Small intestine (tissue), 7 donors: ENCODE results near the gene TTLL3. TPM values are rescaled to one million over a fixed set of nuclear protein-coding genes. Genes with fewer than 3 reads are reported as not detected.
A peak's percentile ranks its signal among the peaks of the same experiment; 100 is the strongest.
"Not testable (repeated sequence)": the region's sequence is repeated elsewhere in the genome, so short reads cannot be mapped to it uniquely, and the experiment has no call there.

Experiments used
- DNase-seq, 2 donors: peaks; one replicate each; pipeline versions ENCODE4 v3.0.0 to v3.0.0-alpha.2; 2013
- FAIRE-seq: peaks from 2 replicates; lab custom pipeline; 2012; peaks lifted over from hg19 to GRCh38; lab: Jason Lieb, UNC
- H3K27ac ChIP-seq, 3 donors: one replicate each; pipeline ENCODE4 v1.5.1; 2013; ENCODE audit warnings: low read length in 2 of 3, mild to moderate bottlenecking in 2 of 3, control low read depth in 1 of 3, inconsistent platforms in 1 of 3, low read depth in 1 of 3, moderate library complexity in 1 of 3
- H3K27me3 ChIP-seq, 3 donors: one replicate each; pipeline ENCODE4 v1.6.1; 2013; ENCODE audit warnings: low read length in 3 of 3, inconsistent platforms in 1 of 3; ENCODE audit not compliant: control insufficient read depth in 3 of 3, insufficient read depth in 3 of 3
- H3K36me3 ChIP-seq, 3 donors: one replicate each; pipeline ENCODE4 v1.6.1; 2013; ENCODE audit warnings: low read length in 3 of 3, inconsistent platforms in 1 of 3, low read depth in 1 of 3, mild to moderate bottlenecking in 1 of 3, moderate library complexity in 1 of 3; ENCODE audit not compliant: control insufficient read depth in 3 of 3, insufficient read depth in 2 of 3
- H3K4me1 ChIP-seq, 3 donors: one replicate each; pipeline ENCODE4 v1.6.1; 2013; ENCODE audit warnings: low read length in 2 of 3, inconsistent platforms in 1 of 3, low read depth in 1 of 3, mild to moderate bottlenecking in 1 of 3, moderate library complexity in 1 of 3; ENCODE audit not compliant: control insufficient read depth in 3 of 3, insufficient read depth in 2 of 3
- H3K4me3 ChIP-seq, 3 donors: one replicate each; pipeline ENCODE4 v1.5.1; 2013; ENCODE audit warnings: low read length in 3 of 3, control low read depth in 1 of 3, inconsistent platforms in 1 of 3, low read depth in 1 of 3, mild to moderate bottlenecking in 1 of 3, moderate library complexity in 1 of 3
- H3K9me3 ChIP-seq, 2 donors: one replicate each; pipeline ENCODE4 v1.6.1; 2013; ENCODE audit warnings: low read depth in 1 of 2, low read length in 1 of 2; ENCODE audit not compliant: control insufficient read depth in 2 of 2, insufficient read depth in 1 of 2
- WGBS, 3 donors: extraction: QIAGEN DNeasy Blood & Tissue Kit; methylation state at CpG; one replicate each; pipeline ENCODE4 v1.1.7; 2013; 5-methylcytosine and 5-hydroxymethylcytosine counted together
- polyA plus RNA-seq, 4 donors: library from polyadenylated mRNA; stranded (reverse) in 3 of 4; unstranded in 1 of 4; fragments of 200-250 nt in 3 of 4; fragments of 120-200 nt in 1 of 4; gene quantifications; one replicate each; pipeline versions ENCODE4 v1.2.1 to v1.2.3, GENCODE V29; 2013
- donor health status: healthy with polysubstance abuse.
- donor health status: control.
- donor health status: control.
- donor health status: Bipolar disorder and iron deficiency.
- donor health status: healthy.

Gene TTLL3
- polyA plus RNA-seq, 4 donors = 20.8 to 51.9 (median 22.6) TPM

DNA sequence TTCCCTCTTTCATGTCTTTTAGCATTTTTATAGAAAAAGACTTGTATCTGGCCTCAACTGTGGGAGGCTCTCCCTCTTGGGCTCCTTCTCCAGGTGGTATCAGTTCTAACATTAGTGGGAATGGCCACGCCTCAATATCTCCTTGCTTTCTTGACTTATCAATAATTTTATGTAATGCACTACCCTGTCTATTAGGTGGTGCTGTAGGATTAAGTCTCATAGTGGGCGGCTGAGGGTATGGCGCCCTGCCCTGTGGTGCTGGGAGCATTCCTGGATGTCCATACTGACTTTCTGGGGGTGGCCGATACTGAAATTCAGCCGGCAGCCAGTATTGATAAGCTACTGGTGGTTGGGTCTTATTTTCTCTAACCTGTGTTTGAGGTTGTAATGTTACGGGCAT is 42.5 kb downstream of the TTLL3 start:
- peak in 1 of 2 donors; percentile 11 for DNase-seq
- Histone ChIP-seq H3K36me3 (no peaks in the 10 kb centered on the region), H3K27me3 (no peaks in the 10 kb centered on the region), H3K4me1 (no peaks in the 10 kb centered on the region), H3K27ac (no peak overlapping the region), H3K9me3 (no peaks in the 10 kb centered on the region), H3K4me3 (no peak overlapping the region)
- FAIRE-seq = no peak
- 74 to 87% (median 83%) methylated on average over 6 of the region's 6 CpGs for WGBS, 3 donors

DNA sequence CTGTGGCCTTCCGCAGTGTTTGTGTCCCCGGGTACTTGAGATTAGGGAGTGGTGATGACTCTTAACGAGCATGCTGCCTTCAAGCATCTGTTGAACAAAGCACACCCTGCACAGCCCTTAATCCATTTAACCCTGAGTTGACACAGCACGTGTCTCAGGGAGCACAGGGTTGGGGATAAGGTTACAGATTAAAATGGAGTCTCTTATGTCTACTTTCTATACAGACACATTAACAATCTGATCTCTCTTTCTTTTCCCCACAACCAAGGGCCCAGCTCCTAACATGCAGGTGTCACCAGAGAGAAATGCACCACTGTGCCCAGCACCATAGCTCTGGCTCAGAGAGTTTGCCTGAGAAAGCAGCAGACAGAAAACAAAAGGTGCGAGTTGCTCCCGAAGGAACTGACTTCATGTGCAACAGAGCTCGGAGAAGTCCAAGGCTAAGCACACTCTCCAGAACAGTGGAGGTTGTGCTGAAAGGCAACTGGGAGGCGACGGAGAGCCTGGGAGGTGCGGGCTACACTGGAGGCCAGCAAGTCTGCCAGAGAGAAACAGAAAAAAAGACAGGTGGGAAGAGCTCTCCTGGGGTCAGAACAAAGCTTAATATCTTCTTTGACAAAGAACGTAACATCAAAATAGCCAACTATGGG is 44.4 kb downstream of the TTLL3 start:
- not testable (repeated sequence) for H3K9me3 ChIP-seq, FAIRE-seq, H3K36me3 ChIP-seq, H3K4me1 ChIP-seq, H3K4me3 ChIP-seq, H3K27me3 ChIP-seq, DNase-seq, H3K27ac ChIP-seq
- WGBS, 3 donors = 67 to 80% (median 76%) methylated on average over 11 of the region's 11 CpGs

- no peaks in the 10 kb centered on the region for H3K27me3 ChIP-seq
- no peak for DNase-seq
- H3K36me3 ChIP-seq = no peaks in the 10 kb centered on the region
- FAIRE-seq = no peak
- H3K27ac ChIP-seq = no peak overlapping the region
- WGBS, 3 donors = 94 to 95% (median 95%) methylated on average over 3 of the region's 3 CpGs
- no peaks in the 10 kb centered on the region for H3K9me3 ChIP-seq
- no peaks in the 10 kb centered on the region for H3K4me1 ChIP-seq
- H3K4me3 ChIP-seq = no peak overlapping the region
These were observed 45.5 kb downstream of the TTLL3 start for GRCh38 chr3:9855594-9855993.

GRCh38 chr3:9859530-9860025 is 49.5 kb downstream of the TTLL3 start:
- H3K4me1 ChIP-seq = peaks cover 0 to 23% (median 0%) of the 10 kb centered on the region in 3 donors
- WGBS, 3 donors = 87 to 92% (median 90%) methylated on average over 12 of the region's 12 CpGs
- FAIRE-seq = no peak
- H3K9me3 ChIP-seq = no peaks in the 10 kb centered on the region
- H3K36me3 ChIP-seq = no peaks in the 10 kb centered on the region
- no peak for DNase-seq
- H3K27me3 ChIP-seq = no peaks in the 10 kb centered on the region
- H3K27ac ChIP-seq = no peak overlapping the region
- H3K4me3 ChIP-seq = no peak overlapping the region

DNA sequence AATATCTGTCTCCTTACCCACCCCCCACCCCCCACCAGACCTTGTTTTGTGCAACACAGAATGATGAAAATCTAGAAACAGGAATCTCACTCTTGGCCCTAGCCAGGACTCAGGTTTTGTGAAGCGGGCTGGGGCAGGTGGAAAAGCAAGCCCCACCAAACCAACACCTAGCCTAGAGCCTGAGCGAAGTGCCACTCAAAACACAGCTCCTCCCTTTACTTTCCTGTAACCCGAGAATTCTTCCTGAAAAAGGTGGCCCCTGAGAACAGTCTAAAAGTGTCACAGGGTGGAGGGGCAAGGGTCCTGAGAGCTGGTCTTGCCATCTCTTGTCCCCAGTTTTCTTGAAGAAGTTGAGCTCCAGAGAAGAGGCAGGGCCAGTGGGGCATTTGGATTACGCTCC is 51.1 kb downstream of the TTLL3 start:
- 89 to 93% (median 92%) methylated on average over 4 of the region's 4 CpGs for WGBS, 3 donors
- FAIRE-seq = no peak
- H3K27ac ChIP-seq = no peak overlapping the region

DNA sequence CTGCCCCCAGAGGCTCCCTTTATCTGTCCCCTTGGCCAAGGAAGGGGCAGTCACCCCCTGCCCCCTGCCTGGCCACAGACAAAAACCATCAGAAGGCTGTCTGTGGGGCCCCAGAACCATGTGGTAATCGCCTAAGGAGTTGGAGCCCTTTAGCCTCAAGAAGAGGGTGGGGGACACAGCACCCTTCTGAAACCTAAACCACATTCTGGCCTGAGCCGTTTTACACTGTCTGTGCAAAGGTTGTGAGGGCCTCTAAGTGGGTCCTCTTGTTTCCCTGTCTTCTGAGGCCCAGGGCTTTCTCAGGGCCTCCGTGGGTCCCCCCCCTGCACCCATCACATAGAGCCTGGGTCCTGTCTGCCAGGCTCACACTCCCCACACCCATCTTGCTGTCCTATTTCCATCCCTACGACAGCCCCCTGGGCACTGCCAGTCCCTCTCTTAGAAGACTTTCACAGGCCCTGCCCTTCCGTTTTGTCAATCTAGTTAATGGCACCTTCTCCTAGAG is 51.6 kb downstream of the TTLL3 start:
- WGBS, 3 donors = 82 to 91% (median 87%) methylated on average over 5 of the region's 5 CpGs

More for the DNA sequence above, 51.1 kb downstream of the TTLL3 start:
- Histone ChIP-seq H3K4me1 (peaks cover 0 to 26% (median 0%) of the 10 kb centered on the region in 3 donors), H3K4me3 (no peak overlapping the region), H3K27me3 (no peaks in the 10 kb centered on the region), H3K9me3 (no peaks in the 10 kb centered on the region), H3K36me3 (no peaks in the 10 kb centered on the region)
- DNase-seq = no peak

GRCh38 chr3:9862391-9863057 is 52.5 kb downstream of the TTLL3 start:
- DNase-seq (peak; percentile 58 to 80), FAIRE-seq (no peak)
- WGBS, 3 donors = 8 to 14% (median 12%) methylated on average over 40 to 45 of the region's 45 CpGs
- H3K4me1 ChIP-seq = peaks cover 0 to 26% (median 0%) of the 10 kb centered on the region in 3 donors
- peaks cover 0 to 4% (median 0%) of the 10 kb centered on the region in 3 donors for H3K36me3 ChIP-seq
- H3K27ac ChIP-seq = no peak overlapping the region
- no peaks in the 10 kb centered on the region for H3K9me3 ChIP-seq
- H3K4me3 ChIP-seq = peak overlapping the region in 2 of 3 donors; percentile 23 to 41
- H3K27me3 ChIP-seq = no peaks in the 10 kb centered on the region

More for the DNA sequence above, 51.6 kb downstream of the TTLL3 start:
- FAIRE-seq (no peak), DNase-seq (no peak)
- Histone ChIP-seq H3K27me3 (no peaks in the 10 kb centered on the region), H3K27ac (no peak overlapping the region), H3K4me3 (no peak overlapping the region), H3K4me1 (peaks cover 0 to 26% (median 0%) of the 10 kb centered on the region in 3 donors), H3K9me3 (no peaks in the 10 kb centered on the region), H3K36me3 (peaks cover 0 to 2% (median 0%) of the 10 kb centered on the region in 3 donors)

DNA sequence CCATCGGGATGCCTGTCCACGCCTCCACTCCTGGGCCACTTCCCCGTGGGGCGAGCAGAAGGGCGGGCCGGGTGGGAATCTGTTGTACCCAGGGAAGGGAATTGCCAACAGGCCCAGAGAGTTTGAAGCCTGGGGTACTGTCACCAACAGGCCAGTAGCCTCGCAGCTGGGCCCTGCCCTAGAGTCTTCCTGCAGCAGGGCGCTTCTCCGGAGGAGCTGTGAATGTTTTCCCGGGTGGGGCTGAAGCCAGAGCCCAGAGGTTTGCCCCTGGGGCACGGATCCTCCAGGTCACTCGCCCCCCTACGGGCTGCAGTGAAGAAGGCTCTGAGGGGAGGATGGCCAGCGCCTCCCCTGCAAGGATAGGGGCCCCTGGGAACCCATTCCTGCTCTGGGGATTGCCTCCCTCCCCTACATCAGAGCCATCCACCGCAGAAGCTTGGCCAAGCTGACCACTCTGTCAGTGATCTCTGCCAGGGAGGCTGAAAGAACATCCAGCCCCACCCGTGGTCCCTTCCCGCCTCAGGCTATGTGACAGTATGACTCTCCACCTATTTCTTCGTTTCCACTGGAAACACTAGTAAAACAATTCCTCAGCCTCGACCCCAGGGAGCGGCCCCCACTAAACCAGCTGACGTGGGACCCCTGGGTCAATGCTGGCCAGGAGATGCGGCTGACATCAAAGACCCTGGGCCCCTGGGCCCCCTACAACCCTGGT is 53.2 kb downstream of the TTLL3 start:
- Histone ChIP-seq H3K36me3 (peaks cover 0 to 4% (median 0%) of the 10 kb centered on the region in 3 donors), H3K27ac (no peak overlapping the region), H3K27me3 (no peaks in the 10 kb centered on the region), H3K4me3 (peak overlapping the region in 2 of 3 donors; percentile 23 to 41), H3K4me1 (peaks cover 0 to 26% (median 0%) of the 10 kb centered on the region in 3 donors), H3K9me3 (no peaks in the 10 kb centered on the region)
- 66 to 70% (median 69%) methylated on average over 17 to 22 of the region's 22 CpGs for WGBS, 3 donors
- DNase-seq (no peak), FAIRE-seq (no peak)
